HepG2 (cell line): ENCODE data around the gene ACVR2A. TPM values are rescaled to one million over a fixed set of nuclear protein-coding genes. Genes with fewer than 3 reads are reported as not detected.

Experiments used
- GTF3A ChIP-seq: sonication (generic); formaldehyde crosslinking; conservative IDR thresholded peaks from 2 replicates; pipeline ENCODE4 v1.4.0; 2020; ENCODE audit warnings: mild to moderate bottlenecking, missing genetic modification reagents
- RAD21 ChIP-seq: fragments of 450-650 bp; formaldehyde crosslinking; IDR thresholded peaks from 2 replicates; pipeline ENCODE4 v1.5.0; 2020; ENCODE audit warnings: mild to moderate bottlenecking
- SP4 ChIP-seq: sonication (generic); formaldehyde crosslinking; IDR thresholded peaks from 2 replicates; pipeline ENCODE4 v1.8.1; 2023; ENCODE audit warnings: mild to moderate bottlenecking, missing genetic modification reagents
- polyA plus RNA-seq, 8 experiments: library from polyadenylated mRNA; depleted of rRNA in 3 of 8; stranded (reverse) in 7 of 8; unstranded in 1 of 8; fragments of >200 nt; fragmentation: Illumina TruSeq in 4 of 8; extraction: Trizol in 4 of 8; gene quantifications; 2 replicates each; pipeline versions ENCODE4 v1.2.1 to v1.2.3, GENCODE V29; 2011 to 2016; ENCODE audit warnings: low read depth in 4 of 8, missing spikeins in 1 of 8, mixed read lengths in 1 of 8; ENCODE audit not compliant: insufficient read depth in 1 of 8
- total RNA-seq, 5 experiments: library from RNA; depleted of rRNA; stranded (reverse); fragments of >200 nt; fragmentation: Illumina TruSeq; extraction: Trizol; gene quantifications; 2 replicates each; pipeline ENCODE4 v1.2.3, GENCODE V29; 2016; ENCODE audit warnings: low read depth in 1 of 5
- TF ChIP-seq, protein P1 (sequence below): fragments of 450-650 bp; IDR thresholded peaks from 2 replicates; pipeline ENCODE4 v1.6.1; 2017; ENCODE audit warnings: mild to moderate bottlenecking
- TF ChIP-seq, protein P2 (sequence below): sonication (generic); formaldehyde crosslinking; IDR thresholded peaks from 2 replicates; pipeline ENCODE4 v1.4.0; 2020; ENCODE audit warnings: missing genetic modification reagents
- TF ChIP-seq, protein P3 (sequence below): conservative IDR thresholded peaks from 2 replicates; pipeline ENCODE4 v1.6.1; 2018; ENCODE audit warnings: missing genetic modification reagents

Gene ACVR2A
- total and polyA plus RNA-seq, 2 of the 13 experiments (the other 11 are each of a cell fraction or from before 2014, with no cell fraction given), result 8.3 to 18.0 TPM

DNA sequence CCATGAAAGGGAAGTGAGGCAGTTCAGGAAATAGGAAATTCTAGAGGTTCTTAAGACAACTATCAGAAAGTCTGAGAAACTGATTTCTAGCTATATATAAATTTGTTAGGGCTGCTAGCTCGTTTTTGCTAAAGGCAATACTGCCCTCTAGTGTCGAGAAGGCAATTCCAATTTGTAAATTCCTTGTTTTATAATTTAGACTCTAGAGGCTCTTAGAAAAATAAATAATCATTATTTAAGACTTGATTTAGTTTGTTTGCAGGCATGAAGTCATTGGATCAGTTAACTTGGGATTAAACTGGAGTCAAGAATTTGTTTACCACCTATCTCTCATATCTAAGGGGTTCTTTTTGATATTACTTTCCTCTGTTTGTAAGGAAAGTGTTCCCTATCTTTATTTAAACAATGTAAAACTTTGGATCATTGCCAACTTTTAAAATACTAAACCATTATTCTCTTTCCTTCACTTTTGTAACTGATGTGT is 66.2 kb downstream of the ACVR2A start (continued):
- TF ChIP-seq, protein P1, sequence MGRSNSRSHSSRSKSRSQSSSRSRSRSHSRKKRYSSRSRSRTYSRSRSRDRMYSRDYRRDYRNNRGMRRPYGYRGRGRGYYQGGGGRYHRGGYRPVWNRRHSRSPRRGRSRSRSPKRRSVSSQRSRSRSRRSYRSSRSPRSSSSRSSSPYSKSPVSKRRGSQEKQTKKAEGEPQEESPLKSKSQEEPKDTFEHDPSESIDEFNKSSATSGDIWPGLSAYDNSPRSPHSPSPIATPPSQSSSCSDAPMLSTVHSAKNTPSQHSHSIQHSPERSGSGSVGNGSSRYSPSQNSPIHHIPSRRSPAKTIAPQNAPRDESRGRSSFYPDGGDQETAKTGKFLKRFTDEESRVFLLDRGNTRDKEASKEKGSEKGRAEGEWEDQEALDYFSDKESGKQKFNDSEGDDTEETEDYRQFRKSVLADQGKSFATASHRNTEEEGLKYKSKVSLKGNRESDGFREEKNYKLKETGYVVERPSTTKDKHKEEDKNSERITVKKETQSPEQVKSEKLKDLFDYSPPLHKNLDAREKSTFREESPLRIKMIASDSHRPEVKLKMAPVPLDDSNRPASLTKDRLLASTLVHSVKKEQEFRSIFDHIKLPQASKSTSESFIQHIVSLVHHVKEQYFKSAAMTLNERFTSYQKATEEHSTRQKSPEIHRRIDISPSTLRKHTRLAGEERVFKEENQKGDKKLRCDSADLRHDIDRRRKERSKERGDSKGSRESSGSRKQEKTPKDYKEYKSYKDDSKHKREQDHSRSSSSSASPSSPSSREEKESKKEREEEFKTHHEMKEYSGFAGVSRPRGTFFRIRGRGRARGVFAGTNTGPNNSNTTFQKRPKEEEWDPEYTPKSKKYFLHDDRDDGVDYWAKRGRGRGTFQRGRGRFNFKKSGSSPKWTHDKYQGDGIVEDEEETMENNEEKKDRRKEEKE, result no peak
- TF ChIP-seq, protein P2, sequence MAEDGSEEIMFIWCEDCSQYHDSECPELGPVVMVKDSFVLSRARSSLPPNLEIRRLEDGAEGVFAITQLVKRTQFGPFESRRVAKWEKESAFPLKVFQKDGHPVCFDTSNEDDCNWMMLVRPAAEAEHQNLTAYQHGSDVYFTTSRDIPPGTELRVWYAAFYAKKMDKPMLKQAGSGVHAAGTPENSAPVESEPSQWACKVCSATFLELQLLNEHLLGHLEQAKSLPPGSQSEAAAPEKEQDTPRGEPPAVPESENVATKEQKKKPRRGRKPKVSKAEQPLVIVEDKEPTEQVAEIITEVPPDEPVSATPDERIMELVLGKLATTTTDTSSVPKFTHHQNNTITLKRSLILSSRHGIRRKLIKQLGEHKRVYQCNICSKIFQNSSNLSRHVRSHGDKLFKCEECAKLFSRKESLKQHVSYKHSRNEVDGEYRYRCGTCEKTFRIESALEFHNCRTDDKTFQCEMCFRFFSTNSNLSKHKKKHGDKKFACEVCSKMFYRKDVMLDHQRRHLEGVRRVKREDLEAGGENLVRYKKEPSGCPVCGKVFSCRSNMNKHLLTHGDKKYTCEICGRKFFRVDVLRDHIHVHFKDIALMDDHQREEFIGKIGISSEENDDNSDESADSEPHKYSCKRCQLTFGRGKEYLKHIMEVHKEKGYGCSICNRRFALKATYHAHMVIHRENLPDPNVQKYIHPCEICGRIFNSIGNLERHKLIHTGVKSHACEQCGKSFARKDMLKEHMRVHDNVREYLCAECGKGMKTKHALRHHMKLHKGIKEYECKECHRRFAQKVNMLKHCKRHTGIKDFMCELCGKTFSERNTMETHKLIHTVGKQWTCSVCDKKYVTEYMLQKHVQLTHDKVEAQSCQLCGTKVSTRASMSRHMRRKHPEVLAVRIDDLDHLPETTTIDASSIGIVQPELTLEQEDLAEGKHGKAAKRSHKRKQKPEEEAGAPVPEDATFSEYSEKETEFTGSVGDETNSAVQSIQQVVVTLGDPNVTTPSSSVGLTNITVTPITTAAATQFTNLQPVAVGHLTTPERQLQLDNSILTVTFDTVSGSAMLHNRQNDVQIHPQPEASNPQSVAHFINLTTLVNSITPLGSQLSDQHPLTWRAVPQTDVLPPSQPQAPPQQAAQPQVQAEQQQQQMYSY (CRISPR knock-in tag), result no peak
- TF ChIP-seq, protein P3, sequence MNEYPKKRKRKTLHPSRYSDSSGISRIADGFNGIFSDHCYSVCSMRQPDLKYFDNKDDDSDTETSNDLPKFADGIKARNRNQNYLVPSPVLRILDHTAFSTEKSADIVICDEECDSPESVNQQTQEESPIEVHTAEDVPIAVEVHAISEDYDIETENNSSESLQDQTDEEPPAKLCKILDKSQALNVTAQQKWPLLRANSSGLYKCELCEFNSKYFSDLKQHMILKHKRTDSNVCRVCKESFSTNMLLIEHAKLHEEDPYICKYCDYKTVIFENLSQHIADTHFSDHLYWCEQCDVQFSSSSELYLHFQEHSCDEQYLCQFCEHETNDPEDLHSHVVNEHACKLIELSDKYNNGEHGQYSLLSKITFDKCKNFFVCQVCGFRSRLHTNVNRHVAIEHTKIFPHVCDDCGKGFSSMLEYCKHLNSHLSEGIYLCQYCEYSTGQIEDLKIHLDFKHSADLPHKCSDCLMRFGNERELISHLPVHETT (CRISPR knock-in tag), result no peak
- no peak for TF ChIP-seq GTF3A (CRISPR knock-in tag)
- TF ChIP-seq RAD21, result peak; percentile 74
- TF ChIP-seq SP4 (CRISPR knock-in tag), result no peak
